ENCODE data around the gene ZPBP. TPM values are rescaled to one million over a fixed set of nuclear protein-coding genes. Genes with fewer than 3 reads are reported as not detected.

The ZPBP gene
- total and polyA plus RNA-seq, 2 of the 4 experiments (the other 2 are of a cell fraction): not detected

DNA sequence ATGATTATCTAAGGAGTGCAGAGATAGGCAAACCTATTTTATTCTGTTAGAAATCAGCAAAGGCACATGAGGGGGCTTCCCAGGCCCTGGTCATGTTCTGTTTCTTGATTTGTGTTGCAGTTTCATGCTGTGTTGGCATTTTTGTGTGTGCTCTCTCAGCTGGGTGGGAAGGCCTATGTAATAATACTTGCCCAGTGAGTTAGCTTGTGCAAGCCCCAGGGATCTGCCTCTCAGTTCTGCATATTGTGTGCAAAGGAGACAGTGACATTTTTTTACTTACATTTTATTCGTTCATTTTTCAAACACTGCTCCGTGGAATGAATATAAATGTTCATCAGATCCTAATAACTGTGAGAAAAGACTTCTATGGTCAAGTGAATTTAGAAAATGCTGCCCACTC lies 200.6 kb downstream of the ZPBP start:
- Histone ChIP-seq H3K4me3 (ENCODE audit: insufficient read depth, low read depth, low read length) (no peak overlapping the region), H2BK120ac (ENCODE audit: low read depth, low read length) (no peak overlapping the region), H2AK9ac (replicated peaks; ENCODE audit: low read depth, low read length, poor library complexity) (no peak overlapping the region), H3K14ac (replicated peaks; ENCODE audit: low read depth, low read length) (no peak overlapping the region), H3K27me3 (ENCODE audit: control insufficient read depth, insufficient read depth, low read length) (no peaks in the 10 kb centered on the region), H2BK20ac (ENCODE audit: low read depth, low read length) (no peak overlapping the region), H3K4me1 (ENCODE audit: control insufficient read depth, insufficient read depth, low read length) (no peaks in the 10 kb centered on the region), H2BK15ac (ENCODE audit: low read depth, low read length) (no peak overlapping the region), H3K23ac (ENCODE audit: low read depth, low read length) (no peak overlapping the region), H3K9me1 (ENCODE audit: insufficient read depth, low read length) (no peaks in the 10 kb centered on the region), H2AFZ (replicated peaks; ENCODE audit: low read length, poor library complexity) (no peak overlapping the region), H2BK5ac (ENCODE audit: low read depth, low read length, poor library complexity, severe bottlenecking) (no peak overlapping the region), H4K5ac (ENCODE audit: low read depth, low read length) (no peak overlapping the region), H3K4ac (ENCODE audit: low read depth, low read length) (no peak overlapping the region), H3K9ac (ENCODE audit: low read depth, low read length) (no peak overlapping the region), H2AK5ac (ENCODE audit: low read depth, low read length) (no peak overlapping the region), H3K56ac (ENCODE audit: extremely low read depth, insufficient read depth, low read length) (no peak overlapping the region), H3K4me2 (ENCODE audit: low read depth, low read length) (no peak overlapping the region), H3K9me3 (ENCODE audit: control insufficient read depth, insufficient read depth, low read length) (peaks cover 5% of the 10 kb centered on the region), H3K79me1 (ENCODE audit: low read depth in 1 of 2, low read length in 2 of 2) (no peaks in the 10 kb centered on the region), H4K20me1 (ENCODE audit: insufficient read depth, low read length) (no peaks in the 10 kb centered on the region), H3K27ac (ENCODE audit: insufficient read depth, low read length) (no peak overlapping the region), H4K8ac (ENCODE audit: low read depth in 2 of 2, low read length in 2 of 2) (no peak overlapping the region), H4K91ac (ENCODE audit: insufficient read depth, low read depth, low read length) (no peak overlapping the region), H3K18ac (ENCODE audit: low read depth, low read length) (no peak overlapping the region), H3K36me3 (ENCODE audit: control insufficient read depth, insufficient read depth, low read length) (no peaks in the 10 kb centered on the region)
- ATAC-seq (ENCODE audit: low read depth) (no peak), DNase-seq (no peak)
- in situ Hi-C loops (cut with MboI; ENCODE audit: low sequenced_read_pairs) (no loop called here), dilution Hi-C loops (cut with HindIII; ENCODE audit: low sequenced_read_pairs, unreplicated experiment) (no loop called here), intact Hi-C loops (cut with micrococcal nuclease) (no loop called here)
- CTCF ChIA-PET: no interaction called here
- TF ChIP-seq POLR2A (IDR thresholded peaks at IDR 0.05; ENCODE audit: low read depth, low read length) (no peak), CEBPB (IDR thresholded peaks at IDR 0.05; ENCODE audit: low read depth, low read length) (no peak), MAFK (IDR thresholded peaks at IDR 0.05; ENCODE audit: low read depth, low read length) (no peak), RCOR1 (IDR thresholded peaks at IDR 0.05; ENCODE audit: insufficient replicate concordance, low read length) (no peak), RFX5 (IDR thresholded peaks at IDR 0.05; ENCODE audit: low read depth, low read length) (no peak), SMC3 (IDR thresholded peaks at IDR 0.05; ENCODE audit: low read depth, low read length) (no peak), MAZ (IDR thresholded peaks at IDR 0.05; ENCODE audit: borderline replicate concordance, low read depth, low read length) (no peak), FOS (IDR thresholded peaks at IDR 0.05; ENCODE audit: low read depth, low read length) (no peak), CHD1 (IDR thresholded peaks at IDR 0.05; ENCODE audit: low read depth, low read length) (no peak), MXI1 (IDR thresholded peaks at IDR 0.05; ENCODE audit: borderline replicate concordance, low read depth, low read length) (no peak), NFE2L2 (IDR thresholded peaks at IDR 0.05; ENCODE audit: low read depth, low read length) (no peak)
- TF ChIP-seq, protein P1, sequence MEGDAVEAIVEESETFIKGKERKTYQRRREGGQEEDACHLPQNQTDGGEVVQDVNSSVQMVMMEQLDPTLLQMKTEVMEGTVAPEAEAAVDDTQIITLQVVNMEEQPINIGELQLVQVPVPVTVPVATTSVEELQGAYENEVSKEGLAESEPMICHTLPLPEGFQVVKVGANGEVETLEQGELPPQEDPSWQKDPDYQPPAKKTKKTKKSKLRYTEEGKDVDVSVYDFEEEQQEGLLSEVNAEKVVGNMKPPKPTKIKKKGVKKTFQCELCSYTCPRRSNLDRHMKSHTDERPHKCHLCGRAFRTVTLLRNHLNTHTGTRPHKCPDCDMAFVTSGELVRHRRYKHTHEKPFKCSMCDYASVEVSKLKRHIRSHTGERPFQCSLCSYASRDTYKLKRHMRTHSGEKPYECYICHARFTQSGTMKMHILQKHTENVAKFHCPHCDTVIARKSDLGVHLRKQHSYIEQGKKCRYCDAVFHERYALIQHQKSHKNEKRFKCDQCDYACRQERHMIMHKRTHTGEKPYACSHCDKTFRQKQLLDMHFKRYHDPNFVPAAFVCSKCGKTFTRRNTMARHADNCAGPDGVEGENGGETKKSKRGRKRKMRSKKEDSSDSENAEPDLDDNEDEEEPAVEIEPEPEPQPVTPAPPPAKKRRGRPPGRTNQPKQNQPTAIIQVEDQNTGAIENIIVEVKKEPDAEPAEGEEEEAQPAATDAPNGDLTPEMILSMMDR (conservative IDR thresholded peaks at IDR 0.05; ENCODE audit: low read depth, low read length): no peak
- TF ChIP-seq, protein P2, sequence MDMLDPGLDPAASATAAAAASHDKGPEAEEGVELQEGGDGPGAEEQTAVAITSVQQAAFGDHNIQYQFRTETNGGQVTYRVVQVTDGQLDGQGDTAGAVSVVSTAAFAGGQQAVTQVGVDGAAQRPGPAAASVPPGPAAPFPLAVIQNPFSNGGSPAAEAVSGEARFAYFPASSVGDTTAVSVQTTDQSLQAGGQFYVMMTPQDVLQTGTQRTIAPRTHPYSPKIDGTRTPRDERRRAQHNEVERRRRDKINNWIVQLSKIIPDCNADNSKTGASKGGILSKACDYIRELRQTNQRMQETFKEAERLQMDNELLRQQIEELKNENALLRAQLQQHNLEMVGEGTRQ (IDR thresholded peaks at IDR 0.05; ENCODE audit: low read depth, low read length): no peak
- TF ChIP-seq, protein P3, sequence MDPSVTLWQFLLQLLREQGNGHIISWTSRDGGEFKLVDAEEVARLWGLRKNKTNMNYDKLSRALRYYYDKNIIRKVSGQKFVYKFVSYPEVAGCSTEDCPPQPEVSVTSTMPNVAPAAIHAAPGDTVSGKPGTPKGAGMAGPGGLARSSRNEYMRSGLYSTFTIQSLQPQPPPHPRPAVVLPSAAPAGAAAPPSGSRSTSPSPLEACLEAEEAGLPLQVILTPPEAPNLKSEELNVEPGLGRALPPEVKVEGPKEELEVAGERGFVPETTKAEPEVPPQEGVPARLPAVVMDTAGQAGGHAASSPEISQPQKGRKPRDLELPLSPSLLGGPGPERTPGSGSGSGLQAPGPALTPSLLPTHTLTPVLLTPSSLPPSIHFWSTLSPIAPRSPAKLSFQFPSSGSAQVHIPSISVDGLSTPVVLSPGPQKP (IDR thresholded peaks at IDR 0.05; ENCODE audit: borderline replicate concordance, low read depth, low read length): no peak
- POLR2A ChIA-PET (ENCODE audit: unreplicated experiment): no interaction called here
- no TSS peak for BruUV-seq (replicated peaks)
- no CpG with 5 or more reads among the region's 2 CpGs for WGBS, 2 experiments (ENCODE audit: extremely low coverage in 2 of 2, insufficient read length in 1 of 2)

All from IMR-90 (cell line).